ENCODE results near the gene ARHGAP6.

ARHGAP6 gene

DNA sequence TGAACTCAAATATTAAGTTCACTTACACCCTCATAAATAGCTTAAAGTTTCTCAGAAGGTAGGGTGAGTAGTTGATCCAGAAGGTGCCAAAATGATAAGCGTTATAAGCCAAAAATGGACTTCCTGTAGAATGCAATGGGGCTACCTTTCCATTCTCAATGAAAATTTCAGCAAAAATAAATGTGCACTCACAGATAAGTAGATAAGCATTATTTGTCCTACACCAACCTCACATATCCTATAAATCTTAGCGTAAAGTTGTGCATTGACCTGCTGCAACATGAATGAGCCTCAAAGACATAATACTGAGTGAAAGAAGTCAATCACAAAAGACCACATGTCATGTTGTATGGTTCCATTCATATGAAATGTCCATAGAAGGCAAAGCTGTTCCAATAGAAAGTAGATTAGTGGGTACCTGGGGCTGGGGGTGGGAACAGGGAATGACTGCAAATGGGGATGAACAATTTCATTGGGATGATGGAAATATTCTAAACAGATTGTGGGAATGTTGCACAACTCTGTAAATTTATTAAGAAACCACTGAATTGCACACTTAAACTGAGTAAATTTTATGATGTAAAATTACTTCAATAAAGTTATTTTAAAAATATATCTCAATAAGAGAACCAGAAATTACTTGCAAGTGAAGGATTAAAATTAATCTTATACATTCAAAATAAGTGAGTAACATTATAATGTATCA, 271.6 kb downstream of the ARHGAP6 start:
- no peak overlapping the region for H3K27ac ChIP-seq (replicated peaks)
- no peak for DNase-seq (ENCODE audit: low read depth in 1 of 2, low spot score in 1 of 2)
- no peak overlapping the region for H3K4me3 ChIP-seq (replicated peaks; ENCODE audit: insufficient read depth, low read length)
- TF ChIP-seq GABPA (IDR thresholded peaks at IDR 0.05; ENCODE audit: low read depth) (no peak), SPI1 (IDR thresholded peaks at IDR 0.05; ENCODE audit: borderline replicate concordance, low read depth) (no peak), POLR2AphosphoS5 (IDR thresholded peaks at IDR 0.05; ENCODE audit: low read depth) (no peak)
- TF ChIP-seq, protein P1, sequence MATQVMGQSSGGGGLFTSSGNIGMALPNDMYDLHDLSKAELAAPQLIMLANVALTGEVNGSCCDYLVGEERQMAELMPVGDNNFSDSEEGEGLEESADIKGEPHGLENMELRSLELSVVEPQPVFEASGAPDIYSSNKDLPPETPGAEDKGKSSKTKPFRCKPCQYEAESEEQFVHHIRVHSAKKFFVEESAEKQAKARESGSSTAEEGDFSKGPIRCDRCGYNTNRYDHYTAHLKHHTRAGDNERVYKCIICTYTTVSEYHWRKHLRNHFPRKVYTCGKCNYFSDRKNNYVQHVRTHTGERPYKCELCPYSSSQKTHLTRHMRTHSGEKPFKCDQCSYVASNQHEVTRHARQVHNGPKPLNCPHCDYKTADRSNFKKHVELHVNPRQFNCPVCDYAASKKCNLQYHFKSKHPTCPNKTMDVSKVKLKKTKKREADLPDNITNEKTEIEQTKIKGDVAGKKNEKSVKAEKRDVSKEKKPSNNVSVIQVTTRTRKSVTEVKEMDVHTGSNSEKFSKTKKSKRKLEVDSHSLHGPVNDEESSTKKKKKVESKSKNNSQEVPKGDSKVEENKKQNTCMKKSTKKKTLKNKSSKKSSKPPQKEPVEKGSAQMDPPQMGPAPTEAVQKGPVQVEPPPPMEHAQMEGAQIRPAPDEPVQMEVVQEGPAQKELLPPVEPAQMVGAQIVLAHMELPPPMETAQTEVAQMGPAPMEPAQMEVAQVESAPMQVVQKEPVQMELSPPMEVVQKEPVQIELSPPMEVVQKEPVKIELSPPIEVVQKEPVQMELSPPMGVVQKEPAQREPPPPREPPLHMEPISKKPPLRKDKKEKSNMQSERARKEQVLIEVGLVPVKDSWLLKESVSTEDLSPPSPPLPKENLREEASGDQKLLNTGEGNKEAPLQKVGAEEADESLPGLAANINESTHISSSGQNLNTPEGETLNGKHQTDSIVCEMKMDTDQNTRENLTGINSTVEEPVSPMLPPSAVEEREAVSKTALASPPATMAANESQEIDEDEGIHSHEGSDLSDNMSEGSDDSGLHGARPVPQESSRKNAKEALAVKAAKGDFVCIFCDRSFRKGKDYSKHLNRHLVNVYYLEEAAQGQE (IDR thresholded peaks at IDR 0.05; ENCODE audit: insufficient replicate concordance, low read depth), result no peak
- TF ChIP-seq, protein P2, sequence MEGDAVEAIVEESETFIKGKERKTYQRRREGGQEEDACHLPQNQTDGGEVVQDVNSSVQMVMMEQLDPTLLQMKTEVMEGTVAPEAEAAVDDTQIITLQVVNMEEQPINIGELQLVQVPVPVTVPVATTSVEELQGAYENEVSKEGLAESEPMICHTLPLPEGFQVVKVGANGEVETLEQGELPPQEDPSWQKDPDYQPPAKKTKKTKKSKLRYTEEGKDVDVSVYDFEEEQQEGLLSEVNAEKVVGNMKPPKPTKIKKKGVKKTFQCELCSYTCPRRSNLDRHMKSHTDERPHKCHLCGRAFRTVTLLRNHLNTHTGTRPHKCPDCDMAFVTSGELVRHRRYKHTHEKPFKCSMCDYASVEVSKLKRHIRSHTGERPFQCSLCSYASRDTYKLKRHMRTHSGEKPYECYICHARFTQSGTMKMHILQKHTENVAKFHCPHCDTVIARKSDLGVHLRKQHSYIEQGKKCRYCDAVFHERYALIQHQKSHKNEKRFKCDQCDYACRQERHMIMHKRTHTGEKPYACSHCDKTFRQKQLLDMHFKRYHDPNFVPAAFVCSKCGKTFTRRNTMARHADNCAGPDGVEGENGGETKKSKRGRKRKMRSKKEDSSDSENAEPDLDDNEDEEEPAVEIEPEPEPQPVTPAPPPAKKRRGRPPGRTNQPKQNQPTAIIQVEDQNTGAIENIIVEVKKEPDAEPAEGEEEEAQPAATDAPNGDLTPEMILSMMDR (IDR thresholded peaks at IDR 0.05; ENCODE audit: insufficient read depth, low read length), result no peak
- H3K27me3 ChIP-seq (ENCODE audit: insufficient read depth, poor library complexity, severe bottlenecking), result no peaks in the 10 kb centered on the region

DNA sequence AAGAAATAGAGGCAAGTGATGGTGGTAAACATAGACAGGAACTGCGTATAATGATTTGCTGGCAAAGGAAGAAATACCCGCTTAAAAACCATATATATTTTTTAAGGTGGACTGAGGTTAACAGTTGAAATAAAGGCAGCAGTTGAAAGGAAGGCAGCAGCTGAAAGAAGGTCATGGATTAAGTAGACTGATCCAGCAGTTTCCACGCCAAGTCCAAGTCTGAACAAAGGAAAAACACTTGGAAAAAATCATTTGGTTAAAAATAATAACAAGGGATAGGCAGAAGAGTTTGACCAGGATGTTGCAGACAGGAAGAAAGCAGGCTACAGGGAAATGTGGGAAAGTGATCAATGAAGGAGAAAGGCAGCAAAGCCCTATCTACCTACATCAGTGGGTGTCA, 278.9 kb downstream of the ARHGAP6 start:
- H3K27me3 ChIP-seq (ENCODE audit: insufficient read depth, poor library complexity, severe bottlenecking), result no peaks in the 10 kb centered on the region
- H3K27ac ChIP-seq (replicated peaks), result no peak overlapping the region
- TF ChIP-seq, protein P1 (IDR thresholded peaks at IDR 0.05; ENCODE audit: insufficient replicate concordance, low read depth), result no peak
- TF ChIP-seq POLR2AphosphoS5 (IDR thresholded peaks at IDR 0.05; ENCODE audit: low read depth) (no peak), GABPA (IDR thresholded peaks at IDR 0.05; ENCODE audit: low read depth) (no peak), SPI1 (IDR thresholded peaks at IDR 0.05; ENCODE audit: borderline replicate concordance, low read depth) (no peak)
- TF ChIP-seq, protein P2 (IDR thresholded peaks at IDR 0.05; ENCODE audit: insufficient read depth, low read length), result no peak
- no peak overlapping the region for H3K4me3 ChIP-seq (replicated peaks; ENCODE audit: insufficient read depth, low read length)
- DNase-seq (ENCODE audit: low read depth in 1 of 2, low spot score in 1 of 2), result no peak

DNA sequence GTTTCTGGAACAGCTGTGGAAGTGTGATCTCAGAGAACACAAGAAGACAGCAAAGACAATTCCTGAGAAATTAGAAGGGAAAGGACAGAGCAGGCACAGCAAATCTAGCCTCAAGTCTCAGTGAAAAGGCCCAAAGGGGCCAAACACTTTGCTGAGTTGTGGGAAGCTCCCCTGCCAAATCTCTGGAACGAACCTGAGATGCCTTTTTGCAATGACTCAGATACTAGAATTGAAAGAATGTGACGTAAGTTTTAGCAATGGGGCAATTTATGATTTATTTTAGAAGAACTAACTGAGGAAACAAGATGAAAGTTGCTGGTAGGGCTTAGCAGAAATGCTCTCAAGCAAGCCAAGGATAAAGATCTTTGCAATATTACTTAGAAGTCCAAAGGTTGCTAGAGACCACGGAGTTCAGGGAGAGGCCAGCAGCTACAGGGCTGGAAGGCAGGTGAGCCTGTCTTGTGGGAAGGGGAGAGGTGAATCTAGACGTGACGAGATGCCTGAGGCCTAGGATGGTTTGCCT, 279.7 kb downstream of the ARHGAP6 start:
- DNase-seq (ENCODE audit: low read depth in 1 of 2, low spot score in 1 of 2), result no peak
- Histone ChIP-seq H3K27me3 (ENCODE audit: insufficient read depth, poor library complexity, severe bottlenecking) (no peaks in the 10 kb centered on the region), H3K27ac (replicated peaks) (no peak overlapping the region), H3K4me3 (replicated peaks; ENCODE audit: insufficient read depth, low read length) (no peak overlapping the region)
- TF ChIP-seq, protein P1 (IDR thresholded peaks at IDR 0.05; ENCODE audit: insufficient replicate concordance, low read depth), result no peak
- TF ChIP-seq, protein P2 (IDR thresholded peaks at IDR 0.05; ENCODE audit: insufficient read depth, low read length), result no peak
- TF ChIP-seq POLR2AphosphoS5 (IDR thresholded peaks at IDR 0.05; ENCODE audit: low read depth) (no peak), SPI1 (IDR thresholded peaks at IDR 0.05; ENCODE audit: borderline replicate concordance, low read depth) (no peak), GABPA (IDR thresholded peaks at IDR 0.05; ENCODE audit: low read depth) (no peak)

Data from HL-60 (cell line).